Transverse colon (tissue), 4 donors: ENCODE results near the gene MYPN. TPM values are rescaled to one million over a fixed set of nuclear protein-coding genes. Genes with fewer than 3 reads are reported as not detected.
A peak's percentile ranks its signal among the peaks of the same experiment; 100 is the strongest.
"Not testable (repeated sequence)": the region's sequence is repeated elsewhere in the genome, so short reads cannot be mapped to it uniquely, and the experiment has no call there.

Experiments used
- DNase-seq: peaks from one replicate; pipeline ENCODE4 v3.0.0-alpha.2; 2019
- H3K27ac ChIP-seq, 4 donors: fragments of 200-600 bp; sonication (generic); 2 replicates each; pipeline ENCODE4 v1.5.1; 2016 to 2018; ENCODE audit warnings: inconsistent platforms in 4 of 4
- H3K27me3 ChIP-seq: fragments of 200-600 bp; sonication (generic); 2 replicates; pipeline ENCODE4 v1.5.1; 2017; ENCODE audit warnings: inconsistent platforms
- H3K36me3 ChIP-seq, 4 donors: fragments of 200-600 bp; sonication (generic); 2 replicates each; pipeline ENCODE4 v1.5.1; 2017 to 2019; ENCODE audit warnings: inconsistent platforms in 4 of 4
- H3K4me1 ChIP-seq, 4 donors: fragments of 200-600 bp; sonication (generic); 2 replicates each; pipeline ENCODE4 v1.5.1; 2017 to 2020; ENCODE audit warnings: inconsistent platforms in 4 of 4
- H3K4me3 ChIP-seq, 4 donors: fragments of 200-600 bp; sonication (generic); 1 replicate in 1 of 4; 2 replicates in 3 of 4; pipeline versions ENCODE4 v1.5.1 to v1.6.1; 2017 to 2019; ENCODE audit warnings: inconsistent platforms in 4 of 4
- H3K9me3 ChIP-seq, 2 donors: fragments of 200-600 bp; sonication (generic); 2 replicates each; pipeline ENCODE4 v1.5.1; 2017 to 2019; ENCODE audit warnings: inconsistent platforms in 2 of 2
- EP300 ChIP-seq: sonication (generic); formaldehyde crosslinking; IDR thresholded peaks from one replicate; pipeline ENCODE4 v1.6.1; 2017; ENCODE audit warnings: antibody characterized with exemption, low read depth
- POLR2A ChIP-seq: fragments of 450-650 bp; IDR thresholded peaks from one replicate; pipeline ENCODE4 v1.6.1; 2016; ENCODE audit warnings: antibody characterized with exemption, mild to moderate bottlenecking, moderate library complexity
- POLR2AphosphoS5 ChIP-seq, 3 donors: sonication (generic); formaldehyde crosslinking; IDR thresholded peaks; one replicate each; pipeline ENCODE4 v1.6.1; 2016; ENCODE audit warnings: antibody characterized with exemption in 3 of 3
- WGBS, 2 donors: methylation state at CpG; one replicate each; pipeline ENCODE4 v1.1.5; 2018; ENCODE audit warnings: low coverage in 1 of 2; 5-methylcytosine and 5-hydroxymethylcytosine counted together
- in situ Hi-C, 4 donors: fragments of 200-750 bp; cut with MboI; loops; one replicate each; pipeline versions ENCODE4 v1.15.0 to v1.15.1; 2017; ENCODE audit warnings: low sequenced_read_pairs in 3 of 4, low pct_ligation_motif_present in 1 of 4, low pct_unique_long_range_greater_than_20kb in 1 of 4
- intact Hi-C: fragments of 100-400 bp; cut with DNase I; formaldehyde crosslinking; loops from one replicate; pipeline ENCODE4 v1.15.1; 2023; ENCODE audit warnings: low total_unique reads
- total RNA-seq, 4 donors: library from RNA; depleted of rRNA; stranded (reverse); fragments of >200 nt; gene quantifications; one replicate each; pipeline ENCODE4 v1.1.0, GENCODE V29; 2016
- TF ChIP-seq, protein P1 (sequence below), 5 experiments: fragments of 200-600 bp in 3 of 5; fragments of 450-650 bp in 2 of 5; sonication (generic) in 3 of 5; IDR thresholded peaks; 1 replicate in 2 of 5; 2 replicates in 3 of 5; pipeline ENCODE4 v1.5.1; 2016 to 2017; ENCODE audit warnings: antibody characterized with exemption in 5 of 5, inconsistent platforms in 3 of 5, mild to moderate bottlenecking in 2 of 5, moderate library complexity in 1 of 5

MYPN gene
- total RNA-seq, 4 donors from 2014 or later, result 0.27 to 1.5 (median 0.79) TPM; not detected in 1

DNA sequence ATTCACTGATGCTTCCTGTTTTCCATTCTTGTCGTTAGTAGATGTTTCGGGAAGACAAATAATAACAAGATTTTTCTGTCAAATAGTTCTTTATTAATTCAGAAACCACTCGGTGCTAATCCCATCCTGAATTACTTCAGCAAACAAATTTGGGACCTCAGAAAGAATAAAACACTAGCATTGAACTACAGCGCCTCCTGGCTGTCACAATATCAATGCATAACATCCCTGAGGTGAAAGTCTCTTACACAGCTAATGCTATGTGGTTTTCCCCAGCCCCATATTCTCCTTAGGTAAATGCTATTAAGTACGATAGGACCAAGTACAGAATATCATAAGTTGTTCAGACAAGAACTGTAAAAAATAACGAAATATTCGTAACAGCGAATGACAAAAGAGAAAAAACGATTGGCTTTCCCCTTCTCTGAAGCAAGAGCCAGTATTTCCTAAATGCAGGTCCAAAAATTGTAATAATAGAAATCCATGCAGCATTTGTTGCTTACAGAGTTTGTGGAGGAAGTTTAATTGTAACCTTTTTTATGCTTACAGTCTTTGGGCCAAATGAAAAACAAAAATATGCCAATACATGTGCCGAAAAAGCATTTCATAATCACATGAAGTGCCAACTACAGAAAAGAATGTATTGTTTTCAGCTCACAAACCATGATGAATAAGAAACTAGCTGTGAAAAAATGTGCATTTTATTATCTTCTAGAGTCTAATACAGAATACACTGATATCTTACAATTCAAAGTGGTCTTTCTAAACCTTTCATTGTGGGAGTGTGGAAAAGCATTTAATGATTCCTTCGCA lies 47.3 kb downstream of the MYPN start:
- Histone ChIP-seq H3K4me1 (peaks cover 0 to 13% (median 12%) of the 10 kb centered on the region in 4 donors), H3K4me3 (no peak overlapping the region), H3K27ac (no peak overlapping the region), H3K36me3 (no peaks in the 10 kb centered on the region), H3K27me3 (no peaks in the 10 kb centered on the region), H3K9me3 (no peaks in the 10 kb centered on the region)
- peak; percentile 72 for DNase-seq
- intact Hi-C loops, result loop anchor here (10.0 kb wide), 1 partner anchor 302 kb away; no protein-coding TSS in a partner anchor
- WGBS, 2 donors, result 32 to 39% methylated on average over 11 of the region's 11 CpGs
- in situ Hi-C loops, result loop anchor here in 3 of 4 donors (10.0 to 25.0 kb wide), 2 partner anchors 294 to 302 kb away; no protein-coding TSS in a partner anchor
- TF ChIP-seq EP300, result no peak
- TF ChIP-seq, protein P1, sequence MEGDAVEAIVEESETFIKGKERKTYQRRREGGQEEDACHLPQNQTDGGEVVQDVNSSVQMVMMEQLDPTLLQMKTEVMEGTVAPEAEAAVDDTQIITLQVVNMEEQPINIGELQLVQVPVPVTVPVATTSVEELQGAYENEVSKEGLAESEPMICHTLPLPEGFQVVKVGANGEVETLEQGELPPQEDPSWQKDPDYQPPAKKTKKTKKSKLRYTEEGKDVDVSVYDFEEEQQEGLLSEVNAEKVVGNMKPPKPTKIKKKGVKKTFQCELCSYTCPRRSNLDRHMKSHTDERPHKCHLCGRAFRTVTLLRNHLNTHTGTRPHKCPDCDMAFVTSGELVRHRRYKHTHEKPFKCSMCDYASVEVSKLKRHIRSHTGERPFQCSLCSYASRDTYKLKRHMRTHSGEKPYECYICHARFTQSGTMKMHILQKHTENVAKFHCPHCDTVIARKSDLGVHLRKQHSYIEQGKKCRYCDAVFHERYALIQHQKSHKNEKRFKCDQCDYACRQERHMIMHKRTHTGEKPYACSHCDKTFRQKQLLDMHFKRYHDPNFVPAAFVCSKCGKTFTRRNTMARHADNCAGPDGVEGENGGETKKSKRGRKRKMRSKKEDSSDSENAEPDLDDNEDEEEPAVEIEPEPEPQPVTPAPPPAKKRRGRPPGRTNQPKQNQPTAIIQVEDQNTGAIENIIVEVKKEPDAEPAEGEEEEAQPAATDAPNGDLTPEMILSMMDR (IDR thresholded peaks at IDR 0.05), result peak; percentile 79 to 84 (median 82)

DNA sequence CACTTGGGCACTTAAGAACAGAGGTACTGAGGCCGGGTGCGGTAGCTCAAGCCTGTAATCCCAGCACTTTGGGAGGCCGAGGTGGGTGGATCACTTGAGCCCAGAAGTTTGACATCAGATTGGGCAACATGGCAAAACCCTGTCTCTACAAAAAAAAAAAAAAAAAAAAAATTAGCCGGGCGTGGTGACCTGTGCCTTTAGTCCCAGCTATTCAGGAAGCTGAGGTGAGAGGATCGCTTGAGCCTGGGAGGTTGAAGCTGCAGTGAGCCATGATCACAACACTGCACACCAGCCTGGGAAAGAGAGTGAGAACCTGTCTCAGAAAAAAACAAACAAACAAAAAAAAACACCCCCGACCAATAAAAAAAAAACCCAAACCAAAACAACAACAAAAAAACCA lies 48.2 kb downstream of the MYPN start:
- H3K9me3 ChIP-seq, DNase-seq, H3K36me3 ChIP-seq, H3K4me3 ChIP-seq, H3K27me3 ChIP-seq, H3K27ac ChIP-seq: not testable (repeated sequence)
- intact Hi-C loops, result loop anchor here (10.0 kb wide), 1 partner anchor 303 kb away; no protein-coding TSS in a partner anchor
- peaks cover 0 to 13% (median 12%) of the 10 kb centered on the region in 4 donors for H3K4me1 ChIP-seq
- 62 to 68% methylated on average over 6 to 7 of the region's 7 CpGs for WGBS, 2 donors
- in situ Hi-C loops, result loop anchor here in 3 of 4 donors (10.0 to 25.0 kb wide), 2 partner anchors 295 to 303 kb away; no protein-coding TSS in a partner anchor

DNA sequence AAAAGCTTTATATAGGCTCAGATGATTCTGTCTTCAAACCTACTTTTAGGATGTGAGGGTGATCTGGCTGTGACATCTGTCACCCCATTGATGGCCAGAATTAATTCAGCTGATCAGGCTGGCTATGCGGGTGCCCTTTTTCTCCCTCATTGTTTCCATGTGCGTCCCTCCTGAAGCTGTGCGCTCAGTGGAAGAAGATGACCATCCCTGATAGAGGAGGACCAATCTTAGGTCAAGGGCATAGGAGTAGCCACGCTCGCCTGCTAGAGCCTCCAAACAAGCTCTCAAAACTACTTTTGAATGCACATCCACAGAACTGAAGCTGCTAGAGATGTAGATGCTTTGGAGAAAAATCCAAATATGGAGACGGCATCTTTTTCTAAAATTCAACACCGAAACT lies 48.7 kb downstream of the MYPN start:
- Histone ChIP-seq H3K27ac (no peak overlapping the region), H3K27me3 (no peaks in the 10 kb centered on the region), H3K36me3 (no peaks in the 10 kb centered on the region), H3K9me3 (no peaks in the 10 kb centered on the region), H3K4me1 (peaks cover 0 to 13% (median 12%) of the 10 kb centered on the region in 4 donors), H3K4me3 (no peak overlapping the region)
- no peak for DNase-seq
- WGBS, 2 donors, result 91 to 94% methylated on average over 2 to 7 of the region's 7 CpGs
- TF ChIP-seq POLR2AphosphoS5 (IDR thresholded peaks at IDR 0.05) (no peak), POLR2A (no peak), EP300 (no peak)
- TF ChIP-seq, protein P1 (IDR thresholded peaks at IDR 0.05), result no peak
- intact Hi-C loops, result loop anchor here (10.0 kb wide), 1 partner anchor 303 kb away; no protein-coding TSS in a partner anchor
- in situ Hi-C loops, result loop anchor here in 3 of 4 donors (10.0 to 25.0 kb wide), 2 partner anchors 296 to 303 kb away; no protein-coding TSS in a partner anchor

DNA sequence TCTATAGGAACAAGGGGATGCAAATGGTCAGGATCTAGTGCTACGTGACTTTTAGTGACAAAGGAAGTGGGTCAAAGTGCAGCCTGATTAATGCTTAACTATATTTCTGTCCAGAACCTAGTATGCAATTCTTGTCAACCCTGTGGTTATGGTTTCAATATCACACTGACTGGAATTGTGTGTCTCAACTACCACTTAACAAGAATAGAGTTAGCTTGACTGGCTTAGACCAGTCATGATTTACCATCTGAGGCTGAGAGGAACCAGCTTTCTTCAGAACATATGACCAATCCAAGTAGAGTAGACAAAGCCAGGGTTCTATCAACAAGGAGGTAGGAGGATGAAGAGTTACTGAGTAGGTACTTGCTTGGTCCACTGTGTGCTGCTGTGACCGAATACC lies 54.4 kb downstream of the MYPN start:
- Histone ChIP-seq H3K4me3 (no peak overlapping the region), H3K9me3 (no peaks in the 10 kb centered on the region), H3K4me1 (peaks cover 0 to 7% (median 0%) of the 10 kb centered on the region in 4 donors), H3K27me3 (no peaks in the 10 kb centered on the region), H3K27ac (peak overlapping the region in 2 of 4 donors; percentile 18 to 61), H3K36me3 (no peaks in the 10 kb centered on the region)
- WGBS, 2 donors, result 43 to 67% methylated on average over 1 to 2 of the region's 2 CpGs
- intact Hi-C loops, result no loop called here
- in situ Hi-C loops, result loop anchor here in 1 of 4 donors (25.0 kb wide), 1 partner anchor 301 kb away; no protein-coding TSS in a partner anchor
- TF ChIP-seq POLR2AphosphoS5 (IDR thresholded peaks at IDR 0.05), result no peak
- TF ChIP-seq, protein P1 (IDR thresholded peaks at IDR 0.05), result no peak
- no peak for TF ChIP-seq EP300
- no peak for TF ChIP-seq POLR2A
- DNase-seq, result no peak
